Vagina (tissue), 2 donors: ENCODE data around the gene ELF3.
"Not testable (repeated sequence)": the region's sequence is repeated elsewhere in the genome, so short reads cannot be mapped to it uniquely, and the experiment has no call there.

Experiments
- POLR2A ChIP-seq, 2 donors: fragments of 450-650 bp; IDR thresholded peaks; one replicate each; pipeline ENCODE4 v1.6.1; 2017; ENCODE audit warnings: antibody characterized with exemption in 2 of 2, mild to moderate bottlenecking in 2 of 2, moderate library complexity in 2 of 2
- TF ChIP-seq, protein P1 (sequence below), 3 experiments: fragments of 450-650 bp in 2 of 3; fragments of 200-600 bp in 1 of 3; sonication (generic) in 1 of 3; IDR thresholded peaks; one replicate each; pipeline ENCODE4 v1.5.1; 2017 to 2019; ENCODE audit warnings: antibody characterized with exemption in 3 of 3, mild to moderate bottlenecking in 2 of 3, moderate library complexity in 2 of 3

DNA sequence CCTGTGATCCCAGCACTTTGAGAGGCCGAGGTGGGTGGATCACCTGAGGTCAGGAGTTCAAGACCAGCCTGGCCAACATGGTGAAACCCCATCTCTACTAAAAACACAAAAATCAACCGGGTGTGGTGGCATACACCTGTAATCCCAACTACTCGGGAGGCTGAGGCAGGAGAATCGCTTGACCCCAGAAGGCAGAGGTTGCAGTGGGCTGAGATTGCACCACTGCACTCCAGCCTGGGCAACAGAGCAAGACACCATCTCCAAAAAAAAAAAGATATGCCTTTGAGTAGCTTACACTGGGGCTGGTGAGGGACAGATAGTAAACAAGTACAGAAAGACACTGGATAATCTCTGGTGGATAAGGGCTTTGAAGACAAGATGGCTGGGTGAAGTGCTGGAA lies 44.3 kb downstream of the ELF3 start:
- TF ChIP-seq, protein P1, sequence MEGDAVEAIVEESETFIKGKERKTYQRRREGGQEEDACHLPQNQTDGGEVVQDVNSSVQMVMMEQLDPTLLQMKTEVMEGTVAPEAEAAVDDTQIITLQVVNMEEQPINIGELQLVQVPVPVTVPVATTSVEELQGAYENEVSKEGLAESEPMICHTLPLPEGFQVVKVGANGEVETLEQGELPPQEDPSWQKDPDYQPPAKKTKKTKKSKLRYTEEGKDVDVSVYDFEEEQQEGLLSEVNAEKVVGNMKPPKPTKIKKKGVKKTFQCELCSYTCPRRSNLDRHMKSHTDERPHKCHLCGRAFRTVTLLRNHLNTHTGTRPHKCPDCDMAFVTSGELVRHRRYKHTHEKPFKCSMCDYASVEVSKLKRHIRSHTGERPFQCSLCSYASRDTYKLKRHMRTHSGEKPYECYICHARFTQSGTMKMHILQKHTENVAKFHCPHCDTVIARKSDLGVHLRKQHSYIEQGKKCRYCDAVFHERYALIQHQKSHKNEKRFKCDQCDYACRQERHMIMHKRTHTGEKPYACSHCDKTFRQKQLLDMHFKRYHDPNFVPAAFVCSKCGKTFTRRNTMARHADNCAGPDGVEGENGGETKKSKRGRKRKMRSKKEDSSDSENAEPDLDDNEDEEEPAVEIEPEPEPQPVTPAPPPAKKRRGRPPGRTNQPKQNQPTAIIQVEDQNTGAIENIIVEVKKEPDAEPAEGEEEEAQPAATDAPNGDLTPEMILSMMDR (IDR thresholded peaks at IDR 0.05) = not testable (repeated sequence)
- TF ChIP-seq POLR2A (IDR thresholded peaks at IDR 0.05) = not testable (repeated sequence)
